Activated T-cell treated with anti-CD3 and anti-CD28 coated beads, Interleukin-2, amount 50 U/mL, for 4 hours (primary cell): ENCODE results near the gene PEX14. TPM values are rescaled to one million over a fixed set of nuclear protein-coding genes. Genes with fewer than 3 reads are reported as not detected.
A peak's percentile ranks its signal among the peaks of the same experiment; 100 is the strongest.
"Not testable (repeated sequence)": the region's sequence is repeated elsewhere in the genome, so short reads cannot be mapped to it uniquely, and the experiment has no call there.

Source experiments
- ATAC-seq, 2 donors: fragments of 200-7000 bp; cut with Tn5 transposase; one replicate each; pipeline ENCODE4 v1.10.0; 2021
- DNase-seq: peaks from one replicate; pipeline ENCODE4 v3.0.0-alpha.2; 2020
- H3K27me3 Mint-ChIP-seq: one replicate; pipeline ENCODE4 v1.8.0; 2021; ENCODE audit warnings: low read depth, mixed read lengths
- H3K36me3 Mint-ChIP-seq: one replicate; pipeline ENCODE4 v1.8.0; 2022; ENCODE audit warnings: mixed read lengths; ENCODE audit not compliant: insufficient read depth
- H3K4me1 Mint-ChIP-seq: one replicate; pipeline ENCODE4 v1.8.0; 2021; ENCODE audit warnings: low read depth, mixed read lengths
- H3K4me3 Mint-ChIP-seq: one replicate; pipeline ENCODE4 v1.8.0; 2021; ENCODE audit warnings: mild to moderate bottlenecking, moderate library complexity, mixed read lengths
- H3K9me3 Mint-ChIP-seq: one replicate; pipeline ENCODE4 v1.8.0; 2021; ENCODE audit warnings: mixed read lengths
- total RNA-seq, 3 donors: library from RNA; stranded (reverse); gene quantifications; one replicate each; pipeline ENCODE4 v1.2.1, GENCODE V29; 2021

The PEX14 gene
- total RNA-seq, 3 donors from 2014 or later: 21.6 to 23.4 (median 22.2) TPM

GRCh38 chr1:10471411-10472219 lies 3.1 kb upstream of the PEX14 start:
- Mint-ChIP-seq H3K36me3 (peaks cover 17% of the 10 kb centered on the region), H3K4me3 (peak overlapping the region; percentile 96), H3K9me3 (no peaks in the 10 kb centered on the region), H3K27me3 (no peaks in the 10 kb centered on the region), H3K4me1 (peaks cover 40% of the 10 kb centered on the region)
- ATAC-seq (peak in 1 of 2 donors; percentile 1), DNase-seq (no peak)

- peak within 1 kb of the TSS; percentile 96 for H3K4me3 Mint-ChIP-seq
- ATAC-seq (peak; percentile 84 to 87), DNase-seq (peak; percentile 84)
- H3K4me1 Mint-ChIP-seq: peaks cover 44% of the 10 kb centered on the region
- no peaks in the 10 kb centered on the region for H3K27me3 Mint-ChIP-seq
- H3K36me3 Mint-ChIP-seq: peaks cover 14% of the 10 kb centered on the region
- no peaks in the 10 kb centered on the region for H3K9me3 Mint-ChIP-seq
Observed at GRCh38 chr1:10472220-10473144, 2.3 kb upstream of the PEX14 start, which contains the start of gene DFFA. TSS of gene DFFA (minus strand) at chr1:10472529. CDS start at chr1:10472458, 71 bp downstream.

- ATAC-seq: no peak
- Mint-ChIP-seq H3K4me3 (peak overlapping the region; percentile 96), H3K36me3 (peaks cover 8% of the 10 kb centered on the region), H3K9me3 (no peaks in the 10 kb centered on the region), H3K27me3 (no peaks in the 10 kb centered on the region), H3K4me1 (peaks cover 45% of the 10 kb centered on the region)
- no peak for DNase-seq
Observed at GRCh38 chr1:10473145-10473765, 1.5 kb upstream of the PEX14 start.

GRCh38 chr1:10474309-10474612 lies 489 bp upstream of the PEX14 start:
- H3K4me3 Mint-ChIP-seq: peak overlapping the region; percentile 96
- peaks cover 47% of the 10 kb centered on the region for H3K4me1 Mint-ChIP-seq
- H3K9me3 Mint-ChIP-seq, ATAC-seq, H3K36me3 Mint-ChIP-seq, DNase-seq, H3K27me3 Mint-ChIP-seq: not testable (repeated sequence)

- H3K9me3 Mint-ChIP-seq: no peaks in the 10 kb centered on the region
- peak overlapping the region; percentile 96 for H3K4me3 Mint-ChIP-seq
- peaks cover 50% of the 10 kb centered on the region for H3K4me1 Mint-ChIP-seq
- no peaks in the 10 kb centered on the region for H3K36me3 Mint-ChIP-seq
- ATAC-seq (peak in 1 of 2 donors; percentile 3), DNase-seq (no peak)
- no peaks in the 10 kb centered on the region for H3K27me3 Mint-ChIP-seq
Observed at GRCh38 chr1:10475510-10475909, 760 bp downstream of the PEX14 start.

- no peaks in the 10 kb centered on the region for H3K9me3 Mint-ChIP-seq
- no peaks in the 10 kb centered on the region for H3K36me3 Mint-ChIP-seq
- ATAC-seq (no peak), DNase-seq (no peak)
- no peaks in the 10 kb centered on the region for H3K27me3 Mint-ChIP-seq
- H3K4me3 Mint-ChIP-seq: no peak overlapping the region
- peaks cover 30% of the 10 kb centered on the region for H3K4me1 Mint-ChIP-seq
Observed at GRCh38 chr1:10479296-10479695, 4.5 kb downstream of the PEX14 start.

- no peaks in the 10 kb centered on the region for H3K9me3 Mint-ChIP-seq
- H3K27me3 Mint-ChIP-seq: no peaks in the 10 kb centered on the region
- ATAC-seq: no peak
- H3K4me1 Mint-ChIP-seq: peaks cover 22% of the 10 kb centered on the region
- H3K36me3 Mint-ChIP-seq: peaks cover 4% of the 10 kb centered on the region
- no peak overlapping the region for H3K4me3 Mint-ChIP-seq
- no peak for DNase-seq
Observed at GRCh38 chr1:10480614-10481013, 5.9 kb downstream of the PEX14 start.

GRCh38 chr1:10484521-10484920 lies 9.8 kb downstream of the PEX14 start:
- Mint-ChIP-seq H3K4me3 (no peak overlapping the region), H3K27me3 (no peaks in the 10 kb centered on the region), H3K36me3 (peaks cover 7% of the 10 kb centered on the region), H3K9me3 (no peaks in the 10 kb centered on the region), H3K4me1 (peaks cover 6% of the 10 kb centered on the region)
- ATAC-seq: no peak
- DNase-seq: no peak

- Mint-ChIP-seq H3K9me3 (no peaks in the 10 kb centered on the region), H3K4me3 (no peak overlapping the region), H3K4me1 (peaks cover 9% of the 10 kb centered on the region), H3K27me3 (no peaks in the 10 kb centered on the region), H3K36me3 (peaks cover 7% of the 10 kb centered on the region)
- DNase-seq (no peak), ATAC-seq (no peak)
Observed at GRCh38 chr1:10489291-10490055, 14.7 kb downstream of the PEX14 start.

GRCh38 chr1:10490286-10490970 lies 15.7 kb downstream of the PEX14 start:
- no peak for DNase-seq
- Mint-ChIP-seq H3K36me3 (peaks cover 2% of the 10 kb centered on the region), H3K4me3 (no peak overlapping the region), H3K27me3 (no peaks in the 10 kb centered on the region), H3K9me3 (no peaks in the 10 kb centered on the region), H3K4me1 (peaks cover 18% of the 10 kb centered on the region)
- ATAC-seq: no peak

- no peaks in the 10 kb centered on the region for H3K27me3 Mint-ChIP-seq
- H3K4me1 Mint-ChIP-seq: peaks cover 47% of the 10 kb centered on the region
- H3K9me3 Mint-ChIP-seq: no peaks in the 10 kb centered on the region
- peak overlapping the region; percentile 76 for H3K4me3 Mint-ChIP-seq
- DNase-seq (no peak), ATAC-seq (peak in 1 of 2 donors; percentile 2)
- H3K36me3 Mint-ChIP-seq: no peaks in the 10 kb centered on the region
Observed at GRCh38 chr1:10494418-10494753, 19.6 kb downstream of the PEX14 start.

GRCh38 chr1:10494754-10495474 lies 20.2 kb downstream of the PEX14 start:
- Mint-ChIP-seq H3K27me3 (no peaks in the 10 kb centered on the region), H3K4me3 (peak overlapping the region; percentile 76), H3K4me1 (peaks cover 47% of the 10 kb centered on the region), H3K36me3 (no peaks in the 10 kb centered on the region), H3K9me3 (no peaks in the 10 kb centered on the region)
- ATAC-seq (peak; percentile 92 to 94), DNase-seq (peak; percentile 81)

GRCh38 chr1:10495475-10495817 lies 20.7 kb downstream of the PEX14 start:
- no peak for DNase-seq
- Mint-ChIP-seq H3K4me1 (peaks cover 47% of the 10 kb centered on the region), H3K36me3 (no peaks in the 10 kb centered on the region), H3K4me3 (peak overlapping the region; percentile 76), H3K9me3 (no peaks in the 10 kb centered on the region), H3K27me3 (no peaks in the 10 kb centered on the region)
- no peak for ATAC-seq
